Measurements from ENCODE around the gene TCERG1L. TPM values are rescaled to one million over a fixed set of nuclear protein-coding genes. Genes with fewer than 3 reads are reported as not detected.

TCERG1L gene
- total RNA-seq, 1 donor from 2014 or later = 3.5 TPM

DNA sequence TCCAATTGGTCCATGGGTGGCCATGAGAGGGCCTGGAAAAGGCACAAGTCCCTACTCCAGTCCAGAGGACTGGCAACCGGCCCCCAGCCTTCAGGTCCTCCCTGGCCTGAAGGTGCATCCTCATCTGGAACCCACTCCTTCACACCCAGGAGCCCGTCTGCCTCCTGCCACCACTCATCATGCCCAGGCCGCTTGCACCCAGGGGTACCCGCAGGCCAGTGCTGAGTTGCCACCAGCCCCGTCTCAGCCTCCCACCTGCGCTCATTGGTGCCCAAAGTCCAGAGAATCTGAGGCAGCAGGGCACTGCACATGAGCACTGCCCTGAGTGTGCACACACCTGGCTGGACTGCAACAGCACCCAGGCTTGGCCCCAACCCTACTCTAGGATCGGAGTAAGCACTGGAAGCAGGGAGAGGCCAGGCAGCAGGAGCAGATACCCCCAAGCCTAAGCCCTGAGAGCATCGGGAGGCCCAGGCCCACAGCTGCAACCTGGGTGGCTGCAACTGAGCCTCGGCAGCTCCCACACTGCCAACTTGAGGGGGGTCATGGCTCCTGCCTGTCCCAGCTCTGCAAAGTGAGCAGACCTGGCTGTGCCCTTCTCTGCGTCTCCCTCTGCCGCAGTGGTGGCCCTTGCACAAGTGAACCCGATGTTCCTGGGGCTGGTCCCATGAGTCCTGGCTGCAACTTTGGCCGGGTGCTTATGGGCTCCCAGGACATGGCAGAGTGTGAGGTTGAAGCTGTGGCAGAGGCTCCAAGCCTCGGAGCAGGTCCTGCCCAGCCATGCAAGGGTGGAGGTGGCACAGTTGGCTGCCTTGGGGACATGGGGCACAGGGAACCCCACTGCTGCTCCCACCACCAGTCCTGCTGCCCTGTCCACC, 44.3 kb downstream of the TCERG1L start:
- H3K36me3 Mint-ChIP-seq (ENCODE audit: low read depth, unreplicated experiment) = no peaks in the 10 kb centered on the region
- Histone ChIP-seq H3K79me2 (ENCODE audit: insufficient read depth, low read length) (no peaks in the 10 kb centered on the region), H3K27me3 (ENCODE audit: insufficient read depth, low read length) (no peaks in the 10 kb centered on the region), H3K27ac (ENCODE audit: low read depth, low read length) (no peak overlapping the region), H3K4me1 (ENCODE audit: insufficient read depth, low read length) (no peaks in the 10 kb centered on the region), H3K4me3 (ENCODE audit: insufficient read depth, low read depth, low read length) (no peak overlapping the region), H3K36me3 (ENCODE audit: insufficient read depth, low read length) (no peaks in the 10 kb centered on the region), H2AFZ (ENCODE audit: low read depth, low read length) (no peak overlapping the region), H4K20me1 (ENCODE audit: insufficient read depth, low read length) (no peaks in the 10 kb centered on the region), H3K4me2 (ENCODE audit: low read length) (no peak overlapping the region), H3K9ac (ENCODE audit: low read length) (no peak overlapping the region), H3K9me3 (ENCODE audit: insufficient read depth, low read depth, low read length) (peaks cover 13% of the 10 kb centered on the region)
- no peak overlapping the region for H3K4me3 Mint-ChIP-seq (ENCODE audit: unreplicated experiment)
- FAIRE-seq = no peak
- DNase-seq (ENCODE audit: low read depth) = no peak
- no peak overlapping the region for H3K27ac Mint-ChIP-seq (ENCODE audit: unreplicated experiment)
- peaks cover 3% of the 10 kb centered on the region for H3K9me3 Mint-ChIP-seq (ENCODE audit: unreplicated experiment)
- TF ChIP-seq, protein P1, sequence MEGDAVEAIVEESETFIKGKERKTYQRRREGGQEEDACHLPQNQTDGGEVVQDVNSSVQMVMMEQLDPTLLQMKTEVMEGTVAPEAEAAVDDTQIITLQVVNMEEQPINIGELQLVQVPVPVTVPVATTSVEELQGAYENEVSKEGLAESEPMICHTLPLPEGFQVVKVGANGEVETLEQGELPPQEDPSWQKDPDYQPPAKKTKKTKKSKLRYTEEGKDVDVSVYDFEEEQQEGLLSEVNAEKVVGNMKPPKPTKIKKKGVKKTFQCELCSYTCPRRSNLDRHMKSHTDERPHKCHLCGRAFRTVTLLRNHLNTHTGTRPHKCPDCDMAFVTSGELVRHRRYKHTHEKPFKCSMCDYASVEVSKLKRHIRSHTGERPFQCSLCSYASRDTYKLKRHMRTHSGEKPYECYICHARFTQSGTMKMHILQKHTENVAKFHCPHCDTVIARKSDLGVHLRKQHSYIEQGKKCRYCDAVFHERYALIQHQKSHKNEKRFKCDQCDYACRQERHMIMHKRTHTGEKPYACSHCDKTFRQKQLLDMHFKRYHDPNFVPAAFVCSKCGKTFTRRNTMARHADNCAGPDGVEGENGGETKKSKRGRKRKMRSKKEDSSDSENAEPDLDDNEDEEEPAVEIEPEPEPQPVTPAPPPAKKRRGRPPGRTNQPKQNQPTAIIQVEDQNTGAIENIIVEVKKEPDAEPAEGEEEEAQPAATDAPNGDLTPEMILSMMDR (IDR thresholded peaks at IDR 0.05; ENCODE audit: insufficient read depth, low read depth, low read length) = no peak
- no peak for TF ChIP-seq EZH2 (IDR thresholded peaks at IDR 0.05; ENCODE audit: insufficient read depth, low read length)
- H3K27me3 Mint-ChIP-seq (ENCODE audit: low read depth, unreplicated experiment) = no peaks in the 10 kb centered on the region
- no peaks in the 10 kb centered on the region for H3K4me1 Mint-ChIP-seq (ENCODE audit: low read depth, unreplicated experiment)

DNA sequence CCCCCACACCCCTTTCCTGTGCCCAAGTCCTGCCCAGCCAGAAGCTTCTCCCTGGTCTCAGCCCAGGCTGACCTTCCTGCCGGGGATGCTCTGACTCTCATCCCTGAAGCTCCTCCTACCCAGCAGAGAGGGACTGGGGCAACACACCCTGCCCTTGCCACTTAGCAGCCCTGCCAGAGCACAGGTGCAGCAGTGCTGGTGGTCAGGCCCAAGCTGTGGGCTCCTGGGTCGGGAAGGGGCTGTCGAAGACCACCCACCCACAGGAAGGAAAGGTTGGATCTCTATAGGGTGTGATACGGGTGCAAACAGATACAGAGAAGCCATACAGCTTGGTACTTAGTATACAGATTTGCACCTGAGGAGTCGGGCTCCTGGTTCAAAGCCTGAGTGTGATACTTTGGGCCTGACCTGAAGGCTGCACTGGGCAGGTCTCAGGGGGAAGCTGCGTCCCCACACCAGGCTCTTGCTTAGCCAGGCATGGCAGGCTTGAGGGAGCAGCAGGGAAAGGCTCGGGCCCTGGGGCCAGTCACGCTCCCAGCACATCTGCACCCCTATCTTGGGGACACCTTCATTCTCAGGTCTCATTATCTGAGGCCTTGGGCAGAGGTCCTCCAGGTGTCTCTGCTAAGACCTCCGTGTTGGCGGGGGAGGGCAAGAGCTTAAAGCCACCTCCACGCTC, 47.3 kb downstream of the TCERG1L start:
- no peak overlapping the region for H3K4me3 ChIP-seq (ENCODE audit: insufficient read depth, low read depth, low read length)
- peaks cover 11% of the 10 kb centered on the region for H3K9me3 ChIP-seq (ENCODE audit: insufficient read depth, low read depth, low read length)
- no peak for FAIRE-seq
- H3K27ac Mint-ChIP-seq (ENCODE audit: unreplicated experiment) = no peak overlapping the region
- H3K27ac ChIP-seq (ENCODE audit: low read depth, low read length) = no peak overlapping the region
- H3K36me3 Mint-ChIP-seq (ENCODE audit: low read depth, unreplicated experiment) = no peaks in the 10 kb centered on the region
- no peaks in the 10 kb centered on the region for H3K27me3 ChIP-seq (ENCODE audit: insufficient read depth, low read length)
- no peak overlapping the region for H3K4me3 Mint-ChIP-seq (ENCODE audit: unreplicated experiment)
- H3K9ac ChIP-seq (ENCODE audit: low read length) = no peak overlapping the region
- no peaks in the 10 kb centered on the region for H3K79me2 ChIP-seq (ENCODE audit: insufficient read depth, low read length)
- DNase-seq (ENCODE audit: low read depth) = no peak
- no peak overlapping the region for H3K4me2 ChIP-seq (ENCODE audit: low read length)
- no peak for TF ChIP-seq EZH2 (IDR thresholded peaks at IDR 0.05; ENCODE audit: insufficient read depth, low read length)
- TF ChIP-seq, protein P1 (IDR thresholded peaks at IDR 0.05; ENCODE audit: insufficient read depth, low read depth, low read length) = no peak
- no peaks in the 10 kb centered on the region for H3K4me1 Mint-ChIP-seq (ENCODE audit: low read depth, unreplicated experiment)
- H3K27me3 Mint-ChIP-seq (ENCODE audit: low read depth, unreplicated experiment) = no peaks in the 10 kb centered on the region
- no peak overlapping the region for H2AFZ ChIP-seq (ENCODE audit: low read depth, low read length)
- no peaks in the 10 kb centered on the region for H3K9me3 Mint-ChIP-seq (ENCODE audit: unreplicated experiment)
- no peaks in the 10 kb centered on the region for H4K20me1 ChIP-seq (ENCODE audit: insufficient read depth, low read length)
- no peaks in the 10 kb centered on the region for H3K4me1 ChIP-seq (ENCODE audit: insufficient read depth, low read length)
- no peaks in the 10 kb centered on the region for H3K36me3 ChIP-seq (ENCODE audit: insufficient read depth, low read length)
